HG03378 (cell line): ENCODE results near the gene CDC34.

ENCODE experiments used
- ATAC-seq: cut with Tn5 transposase; IDR thresholded peaks from one replicate; pipeline ENCODE4 v1.9.1; 2021; ENCODE audit warnings: mild to moderate bottlenecking, moderate library complexity; ENCODE audit not compliant: unreplicated experiment

CDC34 gene

GRCh38 chr19:496986-497385 is 34.6 kb upstream of the CDC34 start:
- ATAC-seq, result no peak

DNA sequence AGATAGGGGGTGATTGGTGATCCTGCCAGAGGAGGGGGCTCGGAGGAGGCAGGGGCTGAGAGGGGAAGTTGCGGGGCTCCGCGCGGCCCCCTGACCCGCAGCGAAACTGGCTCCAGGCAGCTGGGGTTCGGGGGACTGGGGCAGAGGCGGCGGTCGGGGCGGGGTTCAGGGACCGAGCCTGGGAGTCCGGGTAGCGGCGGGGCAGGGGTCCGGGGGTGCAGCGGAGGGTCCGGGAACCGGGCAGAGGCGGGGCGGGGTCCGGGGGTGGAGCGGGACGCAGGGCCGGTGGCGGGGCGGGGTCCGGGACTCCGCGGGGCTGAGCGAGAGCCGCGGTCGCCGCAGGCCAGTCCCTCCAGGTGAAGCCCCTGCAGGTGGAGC is 34.1 kb upstream of the CDC34 start:
- no peak for ATAC-seq

DNA sequence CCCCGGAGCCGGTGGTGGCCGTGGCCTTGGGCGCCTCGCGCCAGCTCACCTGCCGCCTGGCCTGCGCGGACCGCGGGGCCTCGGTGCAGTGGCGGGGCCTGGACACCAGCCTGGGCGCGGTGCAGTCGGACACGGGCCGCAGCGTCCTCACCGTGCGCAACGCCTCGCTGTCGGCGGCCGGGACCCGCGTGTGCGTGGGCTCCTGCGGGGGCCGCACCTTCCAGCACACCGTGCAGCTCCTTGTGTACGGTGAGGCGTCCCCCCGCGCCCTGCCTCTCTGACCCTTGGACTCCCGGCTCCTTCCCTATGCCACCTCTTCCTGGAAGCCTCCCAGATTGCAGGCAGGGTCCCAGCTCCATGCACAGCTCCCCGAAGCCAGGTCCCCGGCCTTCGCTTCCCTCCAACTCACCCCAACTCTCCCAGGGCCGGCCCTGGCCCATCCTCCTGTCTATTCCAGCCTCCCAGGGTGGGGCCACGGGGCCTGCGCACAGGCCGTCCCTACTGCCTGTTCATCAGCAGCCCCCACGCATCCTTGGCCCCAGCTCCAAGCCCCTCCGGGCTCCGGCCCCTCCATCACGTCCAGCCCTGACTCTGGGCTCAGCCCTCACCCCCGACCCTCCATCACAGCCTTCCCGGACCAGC is 33.6 kb upstream of the CDC34 start:
- ATAC-seq, result no peak

DNA sequence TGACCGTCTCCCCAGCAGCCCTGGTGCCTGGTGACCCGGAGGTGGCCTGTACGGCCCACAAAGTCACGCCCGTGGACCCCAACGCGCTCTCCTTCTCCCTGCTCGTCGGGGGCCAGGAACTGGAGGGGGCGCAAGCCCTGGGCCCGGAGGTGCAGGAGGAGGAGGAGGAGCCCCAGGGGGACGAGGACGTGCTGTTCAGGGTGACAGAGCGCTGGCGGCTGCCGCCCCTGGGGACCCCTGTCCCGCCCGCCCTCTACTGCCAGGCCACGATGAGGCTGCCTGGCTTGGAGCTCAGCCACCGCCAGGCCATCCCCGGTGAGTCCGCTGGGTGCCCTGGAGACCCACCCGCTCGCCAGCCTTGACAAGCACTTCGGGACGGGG is 33.1 kb upstream of the CDC34 start:
- no peak for ATAC-seq

DNA sequence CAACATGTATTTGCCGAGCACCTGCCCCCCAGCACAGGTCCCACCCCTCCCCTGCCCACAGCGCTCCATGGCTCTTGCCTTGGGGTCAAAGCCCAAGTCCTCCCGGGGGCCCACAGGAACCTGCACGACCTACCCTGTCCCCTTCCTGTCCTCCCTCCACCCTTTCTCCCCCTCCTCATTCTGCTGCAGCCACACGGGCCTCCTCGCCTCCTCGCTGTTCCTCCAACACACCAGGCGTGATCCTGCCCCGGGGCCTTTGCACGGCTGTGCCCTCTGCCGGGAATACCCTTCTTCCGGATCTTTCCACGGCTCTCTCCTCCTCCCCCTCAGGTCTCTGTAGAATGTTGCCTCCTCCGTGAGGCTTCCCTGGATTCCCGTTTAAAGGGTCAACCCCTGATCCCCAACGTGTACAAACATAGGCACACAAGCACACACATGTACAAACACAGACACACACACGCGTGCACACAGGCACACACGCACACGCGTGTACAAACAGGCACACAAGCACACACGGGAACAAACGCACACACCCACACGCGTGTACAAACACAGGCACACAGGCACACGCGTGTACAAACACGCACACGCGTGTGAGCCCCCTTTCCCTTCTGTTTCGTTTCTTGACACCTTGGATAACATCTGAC is 32.5 kb upstream of the CDC34 start:
- ATAC-seq, result no peak

GRCh38 chr19:501646-502045 is 29.9 kb upstream of the CDC34 start:
- ATAC-seq, result no peak

GRCh38 chr19:504616-505015 is 26.9 kb upstream of the CDC34 start:
- ATAC-seq, result no peak

DNA sequence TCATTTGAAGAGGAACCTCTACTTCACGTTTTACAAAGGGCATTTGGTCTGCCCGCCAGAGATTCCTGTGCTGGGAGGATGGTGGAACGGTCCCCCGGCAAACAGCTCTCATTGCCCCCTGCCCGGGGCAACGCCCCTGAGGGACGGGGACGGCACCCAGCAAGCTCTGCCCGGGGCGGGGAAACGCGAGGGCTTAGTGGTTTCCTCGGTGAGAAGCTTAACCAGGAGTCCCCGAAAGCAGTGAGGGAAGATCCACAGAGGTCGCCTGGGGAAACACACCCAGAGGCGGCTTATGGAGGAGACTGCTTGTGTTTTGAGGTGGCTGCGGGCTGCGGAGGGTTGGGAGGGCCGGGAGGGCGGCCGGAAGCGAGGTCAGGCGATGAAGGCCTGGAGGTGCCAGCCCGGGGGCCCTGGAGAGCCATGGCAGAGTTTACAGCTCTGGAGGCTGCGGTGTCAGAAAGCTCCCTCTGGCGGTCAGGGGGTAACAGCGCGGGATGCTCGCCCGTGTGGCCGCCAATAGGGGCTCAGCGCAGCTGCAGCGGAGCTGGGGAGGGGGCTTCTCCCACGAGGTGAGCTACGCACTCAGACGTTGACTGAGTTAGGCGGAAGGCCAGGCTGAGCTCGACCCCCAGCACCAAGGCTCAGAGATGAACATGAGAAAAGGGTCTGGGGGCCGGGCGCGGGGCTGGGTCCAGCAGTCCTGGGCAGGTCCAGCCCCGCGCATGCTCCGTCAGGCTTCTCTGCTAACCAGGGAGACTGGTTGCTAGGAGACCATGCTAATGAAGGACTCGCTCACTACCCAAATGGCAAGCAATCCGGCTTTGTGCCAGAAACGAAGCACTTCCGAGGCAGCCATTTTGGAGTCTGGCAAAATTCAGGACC is 24.9 kb upstream of the CDC34 start:
- peak; percentile 62 for ATAC-seq

- peak; percentile 58 for ATAC-seq
Observed at GRCh38 chr19:507286-508203, 24.0 kb upstream of the CDC34 start, which contains the start of gene TPGS1. Gene TPGS1 (plus strand): TSS chr19:507497. CDS start chr19:507507, 10 bp downstream.

GRCh38 chr19:508204-509150 is 23.1 kb upstream of the CDC34 start:
- no peak for ATAC-seq

GRCh38 chr19:510606-511100 is 20.9 kb upstream of the CDC34 start:
- no peak for ATAC-seq

DNA sequence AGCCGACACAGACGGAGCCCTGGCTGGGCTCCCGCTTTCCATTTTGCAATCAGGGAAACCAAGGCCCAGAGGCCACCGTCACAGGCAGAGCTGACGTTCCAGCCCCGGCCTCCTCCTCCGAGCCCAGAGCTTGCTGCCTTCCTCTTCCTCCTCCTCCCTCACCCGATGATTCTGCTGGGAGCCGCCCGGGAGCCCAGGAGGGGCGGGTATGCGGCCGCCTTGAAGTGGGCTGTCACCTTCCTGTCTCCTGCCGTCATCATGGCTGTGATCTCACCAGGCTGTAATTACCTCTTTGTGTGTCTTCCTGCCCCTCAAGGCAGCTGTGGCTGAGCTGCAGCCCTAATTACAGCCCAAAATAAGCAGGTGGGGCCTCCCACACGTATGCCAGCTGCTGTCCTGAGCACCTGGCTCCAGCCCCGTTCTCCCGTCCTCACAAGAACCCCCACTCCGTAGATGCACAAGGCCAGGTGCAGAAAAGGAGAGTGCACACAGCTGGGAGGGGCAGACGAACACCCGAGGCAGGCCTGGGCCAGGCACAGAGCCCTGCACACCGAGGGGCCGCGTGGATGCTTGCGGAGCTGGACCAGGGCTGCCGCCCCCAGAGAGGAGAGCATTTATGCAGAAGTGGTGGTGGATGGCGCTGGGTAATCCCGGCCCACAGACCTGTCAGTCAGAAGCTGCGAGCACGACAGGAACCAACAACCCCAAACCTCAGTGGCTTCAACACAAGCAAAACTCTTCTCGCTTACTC is 20.3 kb upstream of the CDC34 start:
- no peak for ATAC-seq

- no peak for ATAC-seq
Observed at GRCh38 chr19:512547-513365, 18.8 kb upstream of the CDC34 start.

GRCh38 chr19:513368-514165 is 18.0 kb upstream of the CDC34 start:
- ATAC-seq, result no peak

DNA sequence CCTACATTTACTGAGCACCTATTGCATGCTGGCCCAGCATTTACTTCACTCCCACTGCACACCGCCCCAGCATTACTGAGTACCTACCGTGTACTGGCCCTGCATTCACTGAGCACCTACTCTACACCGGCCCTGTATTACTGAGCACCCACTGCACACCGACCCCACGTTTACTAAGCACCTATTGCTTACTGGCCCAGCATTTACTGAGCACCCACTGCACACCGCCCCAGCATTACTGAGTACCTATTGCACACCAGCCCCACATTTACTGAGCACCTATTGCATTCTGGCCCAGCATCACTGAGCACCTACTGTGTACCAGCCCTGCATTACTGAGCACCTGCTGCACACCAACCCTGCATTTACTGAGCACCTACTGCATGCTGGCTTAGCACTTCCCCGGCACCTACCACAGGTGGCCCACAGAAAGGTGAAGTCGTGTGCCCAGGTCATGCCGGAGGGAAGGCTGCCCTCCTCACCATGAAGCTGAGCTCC is 17.3 kb upstream of the CDC34 start:
- no peak for ATAC-seq

DNA sequence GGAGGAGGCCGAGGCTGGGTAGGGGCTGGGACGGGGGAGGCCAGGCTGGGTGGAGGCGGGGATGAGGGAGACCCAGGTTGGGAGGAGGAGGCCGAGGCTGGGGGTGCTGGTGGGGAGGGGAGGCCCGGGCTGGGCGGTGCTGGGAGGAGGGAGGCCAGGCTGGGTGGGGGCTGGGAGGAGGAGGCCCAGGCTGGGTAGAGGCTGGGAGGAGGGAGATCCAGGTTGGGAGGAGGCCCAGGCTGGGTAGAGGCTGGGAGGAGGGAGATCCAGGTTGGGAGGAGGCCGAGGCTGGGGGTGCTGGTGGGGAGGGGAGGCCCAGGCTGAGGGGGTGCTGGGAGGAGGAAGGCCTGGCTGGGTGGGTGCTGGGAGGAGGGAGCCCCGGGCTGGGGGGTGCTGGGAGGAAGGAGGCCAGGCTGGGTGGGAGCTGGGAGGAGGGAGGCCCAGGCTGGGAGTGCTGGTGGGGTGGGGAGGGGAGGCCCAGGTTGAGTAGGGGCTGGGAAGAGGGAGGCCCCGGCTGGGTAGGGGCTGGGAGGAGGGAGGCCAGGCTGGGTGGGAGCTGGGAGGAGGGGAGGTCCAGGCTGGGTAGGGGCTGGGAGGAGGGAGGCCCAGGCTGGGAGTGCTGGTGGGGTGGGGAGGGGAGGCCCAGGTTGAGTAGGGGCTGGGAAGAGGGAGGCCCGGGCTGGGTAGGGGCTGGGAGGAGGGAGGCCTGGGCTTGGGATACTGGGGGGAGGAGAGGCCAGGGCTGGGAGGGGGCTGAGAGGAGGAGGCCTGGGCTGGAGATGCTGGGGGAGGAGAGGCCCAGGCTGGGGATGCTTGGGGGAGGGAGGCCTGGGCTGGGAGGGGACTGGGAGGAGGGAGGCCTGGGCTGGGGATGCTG is 13.6 kb upstream of the CDC34 start:
- ATAC-seq, result no peak
